Liver (tissue), 3 donors: ENCODE data around the gene KRTAP19-4.

Source experiments
- CTCF ChIP-seq: fragments of 150-350 bp; IDR thresholded peaks from 2 replicates; pipeline ENCODE4 v1.5.1; 2017; ENCODE audit warnings: improper control_type of control experiment, low read depth, low read length; ENCODE audit not compliant: missing input control
- EGR1 ChIP-seq, 2 donors: IDR thresholded peaks; 2 replicates each; pipeline ENCODE4 v1.6.1; 2016 to 2018; ENCODE audit warnings: antibody characterized with exemption in 2 of 2, low read depth in 2 of 2
- GABPA ChIP-seq, 2 donors: IDR thresholded peaks in 1 of 2; conservative IDR thresholded peaks in 1 of 2; 2 replicates each; pipeline ENCODE4 v1.6.1; 2016; ENCODE audit warnings: antibody characterized with exemption in 2 of 2, mild to moderate bottlenecking in 1 of 2, moderate library complexity in 1 of 2
- MAX ChIP-seq: IDR thresholded peaks from 2 replicates; pipeline ENCODE4 v1.6.1; 2016; ENCODE audit warnings: antibody characterized with exemption
- RAD21 ChIP-seq, 2 donors: IDR thresholded peaks; 2 replicates each; pipeline ENCODE4 v1.6.1; 2016; ENCODE audit warnings: antibody characterized with exemption in 2 of 2, mild to moderate bottlenecking in 2 of 2
- SP1 ChIP-seq: IDR thresholded peaks from 2 replicates; pipeline ENCODE4 v1.6.1; 2018; ENCODE audit warnings: antibody characterized with exemption, mild to moderate bottlenecking
- YY1 ChIP-seq: IDR thresholded peaks from 2 replicates; pipeline ENCODE4 v1.6.1; 2016; ENCODE audit warnings: antibody characterized with exemption, mild to moderate bottlenecking
- donor health status: healthy.
- donor health status: healthy.

- TF ChIP-seq RAD21 (IDR thresholded peaks at IDR 0.05): no peak
- no peak for TF ChIP-seq CTCF
- TF ChIP-seq MAX: no peak
- TF ChIP-seq EGR1 (IDR thresholded peaks at IDR 0.05; ENCODE audit: low read depth in 2 of 2): no peak
- TF ChIP-seq YY1: no peak
- TF ChIP-seq GABPA (IDR thresholded peaks at IDR 0.05 in 1 of 2, conservative IDR thresholded peaks at IDR 0.05 in 1 of 2): no peak
- TF ChIP-seq SP1: no peak
Measured at GRCh38 chr21:30486180-30486579, 10.8 kb downstream of the KRTAP19-4 start.
